Adipocyte (in vitro differentiated cells): ENCODE data around the gene DCDC2B.
"Not testable (repeated sequence)": the region's sequence is repeated elsewhere in the genome, so short reads cannot be mapped to it uniquely, and the experiment has no call there.

Source experiments
- DNase-seq: peaks from one replicate; pipeline ENCODE4 v3.0.0-alpha.2; 2015; ENCODE audit warnings: low read depth
- H3K27me3 ChIP-seq: replicated peaks from 2 replicates; pipeline ENCODE4 v1.7.0; 2013; ENCODE audit warnings: mild to moderate bottlenecking, low read length, moderate library complexity; ENCODE audit not compliant: control insufficient read depth, insufficient read depth
- H3K36me3 ChIP-seq: 2 replicates; pipeline ENCODE4 v1.7.0; 2013; ENCODE audit warnings: low read length, mild to moderate bottlenecking, moderate library complexity; ENCODE audit not compliant: control insufficient read depth, insufficient read depth, severe bottlenecking
- H3K4me1 ChIP-seq: 2 replicates; pipeline ENCODE4 v1.7.0; 2013; ENCODE audit warnings: mild to moderate bottlenecking, low read length, moderate library complexity; ENCODE audit not compliant: control insufficient read depth, insufficient read depth
- H3K4me3 ChIP-seq: 2 replicates; pipeline ENCODE4 v1.7.0; 2013; ENCODE audit warnings: mild to moderate bottlenecking, low read length, moderate library complexity
- H3K9ac ChIP-seq: 2 replicates; pipeline ENCODE4 v1.7.0; 2013; ENCODE audit warnings: mild to moderate bottlenecking, low read length, moderate library complexity
- H3K9me3 ChIP-seq: 2 replicates; pipeline ENCODE4 v1.7.0; 2013; ENCODE audit warnings: mild to moderate bottlenecking, low read length, moderate library complexity; ENCODE audit not compliant: control insufficient read depth

Gene DCDC2B

DNA sequence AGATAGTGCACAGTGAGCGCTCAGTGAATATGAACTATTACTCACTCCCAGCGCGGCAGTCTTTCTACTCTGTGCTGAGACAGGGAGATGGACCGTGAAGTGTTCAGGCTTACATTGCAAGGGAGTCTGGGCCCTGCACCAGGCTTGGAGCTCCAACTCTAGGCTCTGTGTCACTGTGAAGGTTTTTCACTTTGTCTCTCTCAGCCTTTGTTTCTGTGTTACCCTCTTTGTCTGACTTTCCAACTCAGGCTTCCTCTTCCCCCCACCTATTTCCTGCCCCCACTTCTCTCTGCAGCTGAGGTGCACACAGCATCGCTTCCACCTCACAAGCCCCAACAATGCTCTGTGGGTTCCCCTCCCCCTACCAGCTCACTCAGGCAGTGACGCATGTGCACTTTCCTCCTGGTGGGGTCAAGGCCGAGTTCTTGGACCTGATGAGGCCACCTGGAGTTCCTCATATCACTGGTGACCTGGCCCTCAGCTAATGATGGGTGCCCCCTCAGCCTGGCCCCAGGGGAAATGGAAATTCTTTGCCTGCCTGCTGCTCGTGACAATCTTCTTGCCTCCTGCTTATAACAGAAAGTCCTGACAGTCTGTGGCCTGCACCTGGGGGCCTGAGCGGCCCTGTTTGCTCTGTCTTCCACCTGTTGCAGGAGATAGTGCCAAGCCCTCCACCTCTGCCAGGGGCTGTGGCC is 41.1 kb downstream of the DCDC2B start:
- no peak for DNase-seq
- Histone ChIP-seq H3K27me3 (no peaks in the 10 kb centered on the region), H3K9me3 (no peaks in the 10 kb centered on the region), H3K4me1 (peaks cover 17% of the 10 kb centered on the region), H3K4me3 (no peak overlapping the region), H3K36me3 (no peaks in the 10 kb centered on the region), H3K9ac (no peak overlapping the region)

DNA sequence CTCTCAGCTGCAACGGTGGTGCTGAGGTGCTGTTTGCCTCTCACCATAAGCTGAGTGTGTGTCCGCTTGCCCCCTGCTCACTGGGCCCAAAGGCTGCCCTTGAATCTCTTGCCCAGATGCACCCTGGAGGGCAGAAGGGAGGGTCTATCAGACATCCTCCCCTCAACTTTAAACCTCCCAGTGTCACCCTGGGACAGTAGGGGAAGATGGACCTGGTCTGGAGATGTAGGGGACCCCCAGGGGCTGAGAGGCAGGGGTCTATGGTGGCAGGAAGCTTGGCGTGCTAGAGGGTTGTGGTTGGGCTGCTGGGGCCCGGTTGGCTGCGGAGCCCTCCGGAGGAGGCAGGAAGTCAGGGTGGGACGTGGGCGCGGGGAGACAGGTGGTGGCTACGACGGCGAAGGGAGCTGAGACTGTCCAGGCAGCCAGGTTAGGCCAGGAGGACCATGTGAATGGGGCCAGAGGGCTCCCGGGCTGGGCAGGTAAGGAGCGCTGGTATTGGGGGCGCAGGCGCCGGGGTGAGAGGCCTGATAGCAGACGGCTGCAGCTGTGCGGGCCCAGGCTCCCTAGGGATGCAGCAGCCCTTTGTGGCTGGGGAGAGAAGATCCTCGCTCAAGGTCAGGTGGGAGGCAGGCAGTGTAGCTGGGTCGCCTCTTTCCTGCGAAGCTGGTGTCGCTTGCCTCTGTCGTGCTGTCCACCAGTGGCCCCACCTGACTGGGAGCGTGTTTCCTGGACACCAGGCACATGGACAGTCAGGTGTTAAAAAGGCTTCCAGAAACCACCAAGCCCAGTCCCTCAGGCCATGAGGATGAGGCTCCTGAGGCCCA is 42.2 kb downstream of the DCDC2B start, which contains the start of gene LCK:
LCK (plus strand) TSS at position 373 of the 824 bp plus-strand sequence. CDS start 23,065 bp downstream, outside the sequence.
- peaks cover 17% of the 10 kb centered on the region for H3K4me1 ChIP-seq
- no peaks in the 10 kb centered on the region for H3K9me3 ChIP-seq
- H3K4me3 ChIP-seq, result no peak within 1 kb of the TSS
- no peak for DNase-seq
- no peaks in the 10 kb centered on the region for H3K36me3 ChIP-seq
- H3K27me3 ChIP-seq, result no peaks in the 10 kb centered on the region
- H3K9ac ChIP-seq, result no peak within 1 kb of the TSS

- H3K36me3 ChIP-seq, result no peaks in the 10 kb centered on the region
- no peak overlapping the region for H3K9ac ChIP-seq
- no peak overlapping the region for H3K4me3 ChIP-seq
- no peaks in the 10 kb centered on the region for H3K9me3 ChIP-seq
- H3K27me3 ChIP-seq, result no peaks in the 10 kb centered on the region
- no peaks in the 10 kb centered on the region for H3K4me1 ChIP-seq
- DNase-seq, result no peak
Observed at GRCh38 chr1:32255072-32256071, 46.5 kb downstream of the DCDC2B start.

GRCh38 chr1:32256473-32257226 is 47.8 kb downstream of the DCDC2B start:
- no peak overlapping the region for H3K9ac ChIP-seq
- no peaks in the 10 kb centered on the region for H3K36me3 ChIP-seq
- no peaks in the 10 kb centered on the region for H3K9me3 ChIP-seq
- no peak overlapping the region for H3K4me3 ChIP-seq
- H3K27me3 ChIP-seq, result no peaks in the 10 kb centered on the region
- DNase-seq, result no peak
- no peaks in the 10 kb centered on the region for H3K4me1 ChIP-seq

GRCh38 chr1:32257227-32257508 is 48.3 kb downstream of the DCDC2B start:
- Histone ChIP-seq H3K9me3 (no peaks in the 10 kb centered on the region), H3K27me3 (no peaks in the 10 kb centered on the region), H3K4me3 (no peak overlapping the region), H3K36me3 (no peaks in the 10 kb centered on the region), H3K4me1 (no peaks in the 10 kb centered on the region), H3K9ac (no peak overlapping the region)
- DNase-seq, result no peak

DNA sequence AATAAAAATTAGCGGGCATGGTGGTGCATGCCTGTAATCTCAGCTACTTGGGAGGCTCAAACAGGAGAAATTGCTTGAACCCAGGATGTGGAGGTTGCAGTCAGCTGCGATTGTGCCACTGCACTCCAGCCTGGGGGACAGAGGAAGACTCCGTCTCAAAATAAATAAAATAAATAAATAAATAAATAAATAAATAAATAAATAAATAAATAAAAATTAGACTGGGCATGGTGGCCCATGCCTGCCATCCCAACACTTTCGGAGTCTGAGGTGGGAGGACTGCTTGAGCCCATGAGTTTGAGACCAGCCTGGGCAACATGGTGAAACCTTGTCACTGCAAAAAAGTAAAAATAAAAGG is 54.3 kb downstream of the DCDC2B start:
- not testable (repeated sequence) for DNase-seq, H3K36me3 ChIP-seq, H3K9me3 ChIP-seq, H3K4me3 ChIP-seq, H3K9ac ChIP-seq, H3K27me3 ChIP-seq
- H3K4me1 ChIP-seq, result peaks cover 19% of the 10 kb centered on the region

DNA sequence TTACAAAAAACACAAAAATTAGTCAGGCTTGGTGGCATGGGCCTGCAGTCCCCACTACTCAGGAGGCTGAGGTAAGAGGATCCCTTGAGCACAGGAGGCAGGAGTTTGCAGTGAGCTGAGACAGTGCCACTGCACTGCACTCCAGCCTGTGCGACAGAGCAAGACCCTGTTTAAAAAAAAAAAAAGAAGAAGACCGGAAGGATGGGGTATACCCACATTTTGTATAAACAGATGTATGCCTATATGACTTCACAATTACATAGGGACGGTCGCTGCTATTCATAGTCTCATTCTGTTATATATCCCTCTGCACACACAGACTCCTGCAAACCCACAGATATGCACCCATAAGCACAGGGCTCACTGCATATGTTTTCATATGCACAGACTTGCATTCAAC is 54.9 kb downstream of the DCDC2B start:
- peaks cover 19% of the 10 kb centered on the region for H3K4me1 ChIP-seq
- H3K9ac ChIP-seq, result no peak overlapping the region
- H3K4me3 ChIP-seq, result no peak overlapping the region
- H3K27me3 ChIP-seq, result no peaks in the 10 kb centered on the region
- no peak for DNase-seq
- H3K36me3 ChIP-seq, result no peaks in the 10 kb centered on the region
- no peaks in the 10 kb centered on the region for H3K9me3 ChIP-seq
